Embryonic facial prominence (tissue), 1 donor: ENCODE results near the gene LMTK3.
"Not testable (repeated sequence)": the region's sequence is repeated elsewhere in the genome, so short reads cannot be mapped to it uniquely, and the experiment has no call there.

Experiments
- DNase-seq: peaks from one replicate; pipeline ENCODE4 v3.0.0-alpha.2; 2016; ENCODE audit errors: extremely low spot score

The LMTK3 gene

DNA sequence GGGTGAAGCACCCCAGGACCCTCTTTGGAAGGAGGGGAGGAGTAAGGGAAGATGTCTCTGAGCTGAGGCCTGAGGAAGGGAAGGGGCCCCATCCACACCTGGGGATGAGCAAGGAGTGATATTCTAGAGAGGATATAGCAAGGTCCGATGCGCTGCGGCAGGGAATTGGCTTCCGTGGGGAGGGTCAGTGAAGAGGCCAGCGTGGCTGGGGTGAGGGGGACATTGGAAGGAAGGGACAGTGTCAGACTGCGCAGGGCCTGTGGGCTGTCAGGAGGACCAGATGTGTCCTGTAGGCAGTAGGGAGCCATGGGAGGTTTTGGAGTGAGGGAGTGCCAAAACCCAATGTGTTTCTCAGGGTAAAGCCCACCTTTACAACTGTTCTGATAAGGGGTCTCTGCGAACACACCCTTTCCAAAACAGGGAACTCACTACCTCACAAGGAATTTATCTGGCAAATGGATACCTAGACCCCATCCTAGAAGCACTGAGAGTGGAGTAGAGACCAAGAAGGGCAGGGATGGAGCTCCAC lies 3.7 kb downstream of the LMTK3 start:
- DNase-seq: no peak

DNA sequence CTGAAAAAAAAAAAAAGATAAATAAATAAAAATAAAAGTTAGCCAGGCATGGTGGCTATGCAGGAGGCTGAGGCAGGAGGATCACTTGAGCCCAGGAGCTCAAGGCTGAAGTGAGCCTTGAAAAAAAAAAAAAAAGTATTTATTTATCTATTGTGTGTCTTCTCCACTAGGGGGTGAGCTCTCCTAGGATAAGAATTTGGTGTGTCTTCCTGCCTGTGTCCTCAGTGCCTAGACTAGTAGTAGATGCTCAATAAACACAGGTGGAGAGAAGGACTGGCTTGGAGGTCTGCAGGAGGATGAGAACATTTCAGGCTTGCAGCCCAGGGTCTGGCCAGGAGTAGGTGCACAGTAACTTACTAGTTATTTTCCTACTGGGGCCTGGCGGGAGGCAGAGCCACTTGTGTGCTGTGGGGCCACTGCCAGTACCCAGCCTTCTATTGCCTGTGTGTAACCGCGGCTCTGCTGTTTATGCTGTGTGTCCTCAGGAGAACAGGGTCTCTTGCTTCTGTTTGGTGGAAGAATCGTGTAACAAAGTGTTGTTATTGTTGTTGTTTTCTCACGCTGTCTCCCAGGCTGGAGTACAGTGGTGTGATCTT lies 5.4 kb downstream of the LMTK3 start:
- no peak for DNase-seq

DNA sequence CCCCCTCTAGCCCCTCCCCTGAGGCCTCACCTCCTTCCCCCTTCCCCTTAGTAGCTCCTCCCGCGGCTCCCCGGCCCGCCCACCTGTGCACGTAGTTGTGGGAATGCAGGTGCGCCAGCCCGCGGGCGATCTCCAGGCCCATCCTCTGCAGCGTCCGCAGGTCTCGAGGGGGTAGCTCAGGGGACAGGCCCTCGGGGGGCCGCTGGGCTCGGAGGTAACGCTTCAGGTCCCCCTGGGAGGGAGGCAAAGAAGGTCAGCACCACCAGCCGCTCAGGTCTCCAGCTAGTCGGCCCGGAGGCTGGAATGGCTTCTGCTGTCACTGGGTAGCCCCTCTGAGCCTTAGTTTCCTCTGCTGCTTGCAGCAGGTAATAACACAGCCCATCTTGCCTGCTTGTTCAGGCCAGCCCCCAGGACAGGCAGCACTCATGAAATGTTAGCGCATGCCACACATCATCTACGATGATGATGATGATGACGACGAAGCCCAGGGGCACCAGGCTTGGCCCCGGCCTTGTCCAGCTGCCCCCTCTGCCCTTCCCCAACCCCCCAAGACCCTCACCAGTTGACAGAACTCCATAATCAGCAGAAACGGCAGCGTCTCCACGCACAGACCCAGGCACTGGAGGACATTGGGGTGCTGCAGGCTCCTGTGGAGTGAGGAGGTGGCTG lies 9.2 kb downstream of the LMTK3 start:
- DNase-seq: no peak

DNA sequence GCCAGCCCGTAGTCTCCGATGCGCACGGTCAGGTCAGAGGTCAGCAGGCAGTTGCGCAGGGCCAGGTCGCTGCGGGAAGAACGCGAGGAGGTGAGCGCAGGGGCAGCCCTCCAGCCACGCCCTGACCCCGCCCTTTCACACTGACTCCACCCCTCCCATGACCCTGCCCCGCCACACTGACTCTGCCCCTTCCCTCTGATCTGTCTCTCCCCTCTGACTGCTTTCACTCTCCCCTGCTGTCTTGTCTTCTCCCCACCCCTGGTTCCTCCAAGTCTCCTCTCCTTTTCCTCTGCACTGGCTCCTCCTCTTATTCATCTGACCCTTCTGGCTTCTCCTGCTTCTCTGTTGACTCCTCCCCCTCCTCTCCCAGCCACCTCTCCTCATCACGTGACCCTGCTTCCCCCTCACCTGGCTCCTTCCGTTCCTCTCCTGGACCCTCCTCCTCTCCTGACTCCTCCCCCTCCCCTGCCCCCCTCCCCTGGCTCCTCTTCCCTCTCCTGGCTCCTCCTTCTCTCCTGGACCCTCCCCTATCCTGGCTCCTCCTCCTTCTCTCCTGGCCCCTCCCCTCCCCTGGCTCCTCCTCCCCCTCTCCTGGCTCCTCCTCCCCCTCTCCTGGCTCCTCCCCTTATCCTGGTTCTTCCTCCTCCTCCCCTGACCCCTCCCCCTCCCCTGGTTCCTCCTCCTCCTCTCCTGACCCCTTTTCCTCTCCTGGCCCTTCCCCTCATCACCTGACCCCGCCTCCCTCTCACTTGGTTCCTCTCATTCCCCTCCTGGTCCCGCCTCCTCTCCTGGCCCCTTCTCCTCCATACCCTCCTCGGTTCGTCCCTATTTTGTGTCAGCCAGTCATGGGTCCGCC lies 9.9 kb downstream of the LMTK3 start:
- DNase-seq: peak; percentile 68

DNA sequence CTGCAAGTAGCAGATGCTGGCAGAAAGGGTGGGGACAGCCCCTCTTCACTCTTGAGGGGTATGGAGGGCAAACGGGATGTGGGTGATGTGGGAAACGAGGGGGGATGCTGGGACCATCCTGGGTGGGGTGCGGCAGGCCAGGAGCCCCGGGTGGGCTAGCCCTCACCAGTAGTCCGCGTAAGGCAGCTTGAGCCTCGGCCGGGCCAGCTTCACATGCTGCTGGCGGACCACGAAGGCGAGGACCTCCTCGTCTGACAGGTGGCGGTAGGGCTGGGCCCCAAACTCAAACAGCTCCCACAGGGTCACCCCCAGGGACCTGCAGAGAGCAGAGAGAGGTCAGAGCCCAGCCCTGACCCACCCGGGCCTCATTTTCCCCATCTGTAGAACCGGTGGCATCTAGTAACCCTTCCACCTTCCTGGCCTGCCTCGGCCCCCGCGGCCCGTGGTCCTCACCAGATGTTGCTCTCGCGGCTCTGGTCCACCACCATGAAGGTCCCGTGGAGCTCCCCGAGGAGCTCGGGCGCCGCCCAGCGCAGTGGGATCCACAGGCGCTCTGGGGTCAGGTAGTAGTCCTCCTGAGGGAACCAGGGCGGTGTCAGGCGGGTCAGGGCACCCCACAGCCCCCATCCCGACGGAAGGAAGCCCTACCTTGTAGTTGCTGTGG lies 10.7 kb downstream of the LMTK3 start:
- DNase-seq: no peak

DNA sequence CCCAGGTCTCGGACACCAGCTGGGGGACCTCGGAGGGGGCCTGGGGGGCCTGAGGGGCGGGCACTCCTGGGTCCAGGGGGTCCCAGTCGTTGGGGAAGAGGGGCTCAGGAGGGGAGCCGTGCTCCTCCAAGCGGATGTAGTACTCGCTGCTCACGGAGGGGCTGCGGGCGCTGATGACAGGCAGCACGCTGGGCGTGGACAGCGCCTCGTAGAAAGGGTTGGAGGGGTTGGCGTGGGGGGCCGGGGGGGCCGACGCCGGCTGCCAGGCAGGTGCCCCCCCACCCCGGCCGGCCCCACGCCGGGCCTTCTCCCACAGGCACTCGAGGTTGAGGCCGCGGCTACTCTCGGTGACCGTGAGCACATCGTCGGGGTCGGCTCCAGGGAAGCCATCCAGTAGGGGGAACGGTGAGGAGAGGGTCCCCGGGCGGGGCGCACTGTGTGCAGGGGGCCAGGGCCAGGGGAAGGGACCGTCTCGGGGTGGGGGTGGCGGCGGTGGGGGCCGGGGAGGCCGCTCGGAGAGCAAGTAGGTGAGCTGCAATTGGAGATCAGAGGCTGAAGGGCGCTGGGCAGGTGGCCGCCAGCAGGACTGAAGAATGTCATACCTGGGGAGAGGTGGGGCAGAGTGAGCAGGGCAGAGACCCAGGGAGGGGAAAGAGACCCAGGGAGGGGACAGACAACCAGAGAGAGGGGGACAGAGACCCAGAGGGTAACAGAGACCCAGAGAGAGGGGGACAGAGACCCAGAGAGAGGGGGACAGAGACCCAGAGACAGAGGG lies 12.1 kb downstream of the LMTK3 start:
- no peak for DNase-seq

DNA sequence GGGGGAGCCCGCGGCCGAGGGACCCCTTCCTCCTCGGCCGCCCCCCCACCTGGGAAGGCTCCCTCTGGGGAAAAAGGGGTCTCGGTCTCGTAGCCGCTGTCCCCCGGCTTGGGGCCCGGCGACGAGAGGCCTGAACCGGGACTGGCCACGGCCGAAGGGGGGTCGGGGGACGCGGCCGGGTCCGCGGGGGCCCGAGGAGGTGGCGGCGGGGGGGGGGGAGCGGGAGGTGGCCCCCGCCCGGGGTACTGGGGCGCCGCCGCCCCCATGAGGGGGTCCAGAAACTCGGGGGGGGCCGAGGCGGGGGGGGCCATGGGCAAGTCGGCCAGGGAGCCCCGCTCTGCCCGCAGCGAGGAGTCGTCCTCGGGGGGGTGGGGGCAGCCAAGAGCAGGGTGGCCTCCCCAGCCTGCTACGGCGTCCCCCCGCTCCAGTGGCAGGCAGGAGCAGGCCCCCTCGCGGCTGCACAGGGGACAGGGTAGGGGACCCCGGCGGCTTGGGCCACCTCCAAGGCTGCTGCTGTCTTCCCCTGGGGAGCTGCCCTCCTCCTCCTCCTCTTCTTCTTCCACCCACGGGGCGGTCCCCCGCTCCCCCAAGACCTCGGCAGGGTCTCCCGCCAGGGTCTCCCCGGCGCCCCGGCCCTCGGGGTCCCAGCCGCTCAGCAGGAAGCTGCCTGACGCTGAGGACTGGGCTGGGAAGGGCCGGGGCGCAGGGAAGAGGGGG lies 12.9 kb downstream of the LMTK3 start:
- no peak for DNase-seq

DNA sequence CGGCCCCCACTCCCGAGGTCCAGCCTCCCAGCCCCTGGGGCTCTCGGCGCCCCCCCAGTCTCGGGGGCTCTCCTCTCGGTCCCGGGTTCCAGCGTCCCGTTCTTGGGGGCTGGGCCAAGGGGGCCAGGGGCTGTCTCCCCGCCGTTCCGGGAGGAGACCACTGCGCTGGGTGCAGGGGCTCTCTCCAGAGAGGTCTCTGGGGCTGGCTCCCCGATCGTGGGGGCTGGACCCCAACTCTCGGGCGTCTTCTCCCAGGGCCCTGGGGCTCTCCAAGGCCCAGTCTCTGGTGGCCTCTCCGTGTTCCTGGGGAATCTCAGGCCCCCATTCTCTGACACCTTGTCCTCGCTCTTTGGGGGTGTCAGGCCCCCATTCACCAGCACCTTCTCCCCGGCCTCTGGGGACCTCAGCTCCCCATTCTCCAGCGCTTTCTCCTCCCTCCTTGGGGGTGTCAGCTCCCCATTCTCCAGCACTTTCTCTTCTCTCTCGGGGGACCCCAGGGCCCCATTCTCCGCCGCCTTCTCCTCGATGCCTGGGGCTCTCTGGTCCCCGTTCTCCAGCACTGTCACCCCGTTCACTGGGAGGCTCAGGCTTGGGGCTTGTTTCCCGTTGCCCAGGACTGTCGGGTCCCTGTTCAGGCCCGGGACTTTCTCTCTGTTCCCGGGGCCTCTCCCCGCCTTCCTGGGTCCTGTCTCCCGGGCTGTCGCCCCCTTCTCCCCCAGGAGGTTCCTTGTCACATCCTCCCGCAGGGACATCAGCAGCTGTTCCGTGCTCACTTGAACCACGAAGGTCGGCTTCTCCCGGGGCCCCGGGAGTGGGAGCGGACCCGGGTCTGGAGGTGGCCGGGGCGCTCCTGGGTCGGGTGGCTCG lies 13.7 kb downstream of the LMTK3 start:
- no peak for DNase-seq

DNA sequence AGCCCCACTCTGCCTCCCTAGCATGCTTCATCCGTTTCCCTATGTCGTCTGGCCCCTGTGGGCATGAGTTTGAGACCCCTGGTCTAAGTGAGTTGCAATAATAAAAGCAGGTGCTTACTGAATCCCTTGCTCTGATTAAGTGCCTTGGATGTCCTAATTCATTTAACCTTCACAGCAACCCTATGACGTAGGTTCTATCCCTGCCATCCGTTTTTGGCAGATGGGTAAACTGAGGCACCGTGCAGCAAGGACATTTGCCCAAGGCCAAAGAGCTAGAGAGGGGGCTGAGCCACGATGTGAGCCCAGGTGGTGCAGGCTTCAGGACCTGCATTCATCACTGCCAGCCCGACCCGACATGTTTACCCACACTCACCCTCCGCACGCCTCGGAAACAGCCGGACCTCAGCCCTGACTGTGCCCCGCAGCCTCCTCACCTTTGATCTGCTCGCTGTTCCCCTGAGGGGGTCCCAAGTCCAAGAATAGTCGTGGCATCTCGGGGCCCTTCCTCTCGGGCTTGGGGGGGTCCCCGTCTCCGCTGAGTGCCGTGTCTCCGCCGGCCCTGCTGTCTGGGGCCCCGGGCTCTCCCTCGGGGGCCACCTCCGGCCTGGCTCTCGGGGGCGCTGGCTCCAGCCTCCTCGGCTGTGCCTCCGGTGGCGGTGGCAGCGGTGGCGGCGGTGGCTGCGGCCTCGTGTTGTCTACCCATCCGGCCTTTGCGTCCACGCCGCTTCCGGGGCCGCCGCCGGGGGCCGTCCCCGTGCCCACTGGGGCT lies 14.5 kb downstream of the LMTK3 start:
- no peak for DNase-seq

DNA sequence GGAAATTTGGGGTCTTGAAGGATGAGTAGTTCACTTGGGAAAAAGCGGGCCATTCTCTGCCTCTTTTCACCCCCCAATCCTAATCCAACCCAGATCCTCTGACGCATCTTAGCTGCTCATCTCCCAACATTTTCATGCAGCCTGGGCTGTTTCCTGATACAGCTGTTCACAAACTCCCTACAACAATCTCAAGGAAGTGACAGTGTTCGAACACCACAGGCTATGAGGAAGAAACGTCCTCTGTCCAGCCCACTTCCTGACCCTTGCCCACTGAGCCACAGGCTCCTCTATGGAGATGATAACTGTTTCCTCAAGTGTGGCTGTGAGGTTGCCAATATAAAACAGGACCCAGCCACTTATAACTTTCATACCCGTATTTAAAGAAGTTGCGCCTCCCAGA lies 16.2 kb downstream of the LMTK3 start:
- no peak for DNase-seq

DNA sequence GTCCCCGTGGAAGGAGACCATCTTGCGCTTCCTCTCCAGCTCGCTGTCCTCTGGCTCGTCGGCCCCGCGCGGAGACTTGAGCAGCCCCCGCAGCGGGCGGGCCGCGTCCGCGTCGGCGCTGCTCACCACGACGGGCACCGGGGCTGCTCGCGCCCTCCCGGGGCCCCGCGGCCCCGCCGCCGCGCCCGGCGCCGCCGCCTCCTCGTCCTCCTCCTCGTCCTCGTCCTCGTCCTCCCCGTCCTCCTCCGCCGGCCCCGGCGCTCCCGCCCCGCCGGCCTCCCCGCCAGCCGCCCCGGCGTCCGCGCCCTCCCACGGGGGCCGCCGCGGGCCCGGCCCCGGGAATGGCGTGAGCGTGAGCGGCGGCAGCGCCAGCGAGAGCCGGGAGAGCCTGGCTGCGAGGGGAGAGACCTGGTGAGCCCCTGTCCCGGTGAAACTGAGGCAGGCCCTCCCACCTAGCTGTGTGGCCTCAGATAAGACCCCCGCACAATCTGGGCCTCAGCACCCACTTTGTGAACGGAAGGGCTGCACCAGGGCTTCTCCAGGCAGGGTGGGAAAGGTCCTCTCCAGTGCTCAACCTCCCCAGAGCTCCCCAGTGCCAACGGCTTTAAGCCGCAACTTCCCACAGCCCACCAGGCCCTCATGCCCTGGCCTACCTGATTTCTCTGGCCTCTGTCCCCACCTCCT lies 17.8 kb downstream of the LMTK3 start:
- DNase-seq: no peak

DNA sequence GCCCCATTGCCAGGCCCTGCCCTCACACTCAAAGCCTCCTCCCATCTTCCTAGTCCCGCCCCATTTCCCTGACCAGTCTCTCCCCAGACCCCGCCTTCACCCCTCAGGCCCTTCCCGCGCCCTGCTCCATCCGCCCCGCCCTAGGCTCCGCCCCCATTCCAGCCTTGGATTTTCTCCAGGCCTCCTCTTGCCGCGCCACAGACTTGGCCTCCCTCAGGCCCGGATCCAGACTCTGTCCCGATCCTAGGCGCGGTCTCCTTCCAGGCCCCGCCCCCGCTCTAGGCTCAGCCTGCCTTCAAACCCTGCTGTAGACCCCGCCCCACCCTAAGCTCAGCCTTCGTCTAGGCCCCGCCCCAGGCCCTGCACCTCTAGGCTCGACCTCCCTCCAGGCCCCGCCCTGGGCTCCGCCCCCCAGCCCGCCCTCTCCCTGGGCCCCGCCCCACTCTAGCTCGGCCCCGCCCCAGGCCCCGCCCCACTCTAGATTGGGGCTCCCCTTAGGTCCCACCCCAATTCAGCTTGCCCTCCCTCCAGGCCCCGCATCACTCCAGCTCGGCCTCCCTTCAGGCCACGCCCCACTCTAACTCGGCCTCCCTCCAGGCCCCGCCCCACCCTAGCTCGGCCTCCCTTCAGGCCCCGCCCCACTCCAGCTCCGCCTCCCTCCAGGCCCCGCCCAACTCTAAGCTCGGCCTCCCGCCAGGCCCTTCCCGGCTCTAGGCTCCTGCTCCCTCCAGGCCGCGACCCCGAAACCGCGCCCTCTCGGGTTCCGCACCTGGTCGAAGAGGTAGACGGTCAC lies 18.5 kb downstream of the LMTK3 start:
- DNase-seq: peak; percentile 75

DNA sequence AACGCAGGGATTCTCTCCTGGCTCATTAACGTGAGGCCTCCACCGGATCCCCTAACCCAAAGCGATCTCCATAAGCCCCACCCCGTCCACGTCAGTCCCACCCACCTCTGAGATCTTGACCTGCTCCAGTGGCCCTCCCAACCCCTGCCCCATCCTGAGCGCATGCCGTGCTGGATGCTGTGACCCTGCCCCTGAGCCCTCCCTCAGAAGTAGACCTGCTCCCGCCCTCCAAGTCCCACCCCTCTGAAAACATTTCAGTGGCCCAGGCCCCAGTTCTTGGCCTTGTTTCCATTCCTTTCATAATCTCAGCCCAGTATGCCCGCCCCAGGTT lies 19.9 kb downstream of the LMTK3 start:
- DNase-seq: no peak

DNA sequence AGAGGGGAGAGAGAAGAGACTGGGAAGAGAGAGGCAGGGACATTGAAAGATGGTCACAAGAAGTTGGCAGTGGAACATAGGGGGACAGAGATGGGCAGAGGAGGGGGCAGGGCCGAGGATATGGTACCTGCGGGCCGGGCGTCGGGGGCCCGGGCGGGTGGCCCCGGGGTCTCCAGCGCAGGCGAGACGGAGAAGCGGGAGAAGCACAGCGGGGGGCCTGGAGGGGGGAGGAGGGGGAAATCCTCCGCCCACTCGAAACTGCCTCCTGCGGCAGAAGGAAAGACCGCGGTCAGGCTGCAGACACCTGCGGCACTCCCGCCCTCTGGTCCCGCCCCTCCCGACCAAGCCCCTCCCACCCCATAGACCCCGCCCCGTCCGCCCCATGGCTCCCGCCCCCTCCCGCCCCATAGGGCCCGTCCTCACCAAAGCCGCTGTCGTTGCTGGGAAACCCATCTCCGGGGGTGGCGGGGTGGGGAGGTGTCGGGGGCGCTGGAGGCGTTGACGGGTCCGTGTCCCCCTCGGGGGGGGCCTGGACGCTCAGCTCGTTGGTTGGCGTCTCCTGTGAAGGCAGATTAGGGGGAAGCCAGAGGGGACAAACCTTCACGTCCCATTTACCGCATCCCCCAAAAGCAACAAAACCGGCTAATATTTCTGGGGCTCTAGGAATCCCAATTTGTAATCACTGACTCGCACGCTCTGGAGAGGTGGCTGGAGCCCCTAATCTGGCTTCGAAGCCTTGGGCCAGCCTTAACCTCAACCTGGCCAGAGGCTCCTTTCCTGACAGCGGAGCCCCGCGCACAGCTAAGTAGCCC lies 20.4 kb downstream of the LMTK3 start:
- DNase-seq: no peak

DNA sequence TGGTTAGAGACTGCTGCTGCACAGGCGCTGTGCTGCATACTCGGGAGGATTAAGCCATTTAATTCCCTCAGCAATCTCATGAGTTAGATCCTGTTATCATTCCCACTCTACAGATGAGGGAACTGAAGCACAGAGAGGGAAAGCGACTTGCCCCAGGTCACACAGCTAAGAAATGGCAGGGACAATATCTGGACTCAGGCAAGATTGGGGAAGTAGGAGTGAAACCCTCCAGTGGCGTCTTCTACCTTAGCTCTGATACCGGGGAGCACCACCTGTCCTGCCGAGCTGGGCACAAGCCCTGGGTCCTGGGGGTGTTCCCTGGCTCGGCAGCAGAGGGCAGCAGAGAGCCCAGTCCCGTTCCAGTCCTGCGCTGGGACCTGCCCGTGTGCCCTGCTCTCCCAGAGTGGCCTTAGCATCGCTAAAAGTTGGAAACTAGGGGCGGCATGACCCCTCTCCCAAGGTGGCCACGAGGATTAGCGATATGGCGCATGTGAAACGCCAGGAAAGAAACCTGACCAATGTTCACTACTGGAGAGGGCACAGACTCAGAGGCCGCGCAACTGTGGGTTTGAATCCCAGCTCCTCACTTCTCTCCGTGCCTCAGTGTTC lies 21.9 kb downstream of the LMTK3 start:
- no peak for DNase-seq

DNA sequence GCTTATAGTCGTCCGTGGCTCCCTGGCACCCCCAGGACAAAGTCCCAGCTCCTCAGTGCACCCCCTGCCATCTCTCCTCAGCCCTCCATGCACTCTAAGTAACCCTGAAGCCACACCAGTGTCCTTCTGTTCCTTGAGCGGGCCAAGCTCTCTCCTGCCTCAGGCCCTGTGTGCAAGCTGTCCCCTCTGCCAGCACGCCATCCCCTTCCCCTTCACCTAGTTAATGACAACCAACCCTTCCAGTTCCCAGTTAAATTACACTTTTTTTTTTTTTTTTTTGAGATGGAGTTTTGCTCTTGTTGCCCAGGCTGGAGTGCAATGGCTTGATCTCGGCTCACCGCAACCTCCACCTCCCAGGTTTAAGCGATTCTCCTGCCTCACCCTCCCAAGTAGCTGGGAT lies 23.2 kb downstream of the LMTK3 start:
- not testable (repeated sequence) for DNase-seq
